22Rv1 (cell line): ENCODE data around the gene GPR62.

Experiments
- H3K27ac ChIP-seq: fragments of 450-650 bp; 2 replicates; pipeline ENCODE4 v1.5.1; 2017
- ZFX ChIP-seq: fragments of 450-650 bp; IDR thresholded peaks from 2 replicates; pipeline ENCODE4 v1.6.1; 2017; ENCODE audit warnings: antibody characterized with exemption, borderline replicate concordance
- TF ChIP-seq, protein P1 (sequence below): fragments of 450-650 bp; IDR thresholded peaks from 2 replicates; pipeline ENCODE4 v1.5.1; 2017; ENCODE audit warnings: mild to moderate bottlenecking

GPR62 gene

GRCh38 chr3:51977446-51978142 lies 22.4 kb downstream of the GPR62 start:
- peak overlapping the region; percentile 97; the same call in 1 of the 2 replicates for H3K27ac ChIP-seq
- TF ChIP-seq, protein P1, sequence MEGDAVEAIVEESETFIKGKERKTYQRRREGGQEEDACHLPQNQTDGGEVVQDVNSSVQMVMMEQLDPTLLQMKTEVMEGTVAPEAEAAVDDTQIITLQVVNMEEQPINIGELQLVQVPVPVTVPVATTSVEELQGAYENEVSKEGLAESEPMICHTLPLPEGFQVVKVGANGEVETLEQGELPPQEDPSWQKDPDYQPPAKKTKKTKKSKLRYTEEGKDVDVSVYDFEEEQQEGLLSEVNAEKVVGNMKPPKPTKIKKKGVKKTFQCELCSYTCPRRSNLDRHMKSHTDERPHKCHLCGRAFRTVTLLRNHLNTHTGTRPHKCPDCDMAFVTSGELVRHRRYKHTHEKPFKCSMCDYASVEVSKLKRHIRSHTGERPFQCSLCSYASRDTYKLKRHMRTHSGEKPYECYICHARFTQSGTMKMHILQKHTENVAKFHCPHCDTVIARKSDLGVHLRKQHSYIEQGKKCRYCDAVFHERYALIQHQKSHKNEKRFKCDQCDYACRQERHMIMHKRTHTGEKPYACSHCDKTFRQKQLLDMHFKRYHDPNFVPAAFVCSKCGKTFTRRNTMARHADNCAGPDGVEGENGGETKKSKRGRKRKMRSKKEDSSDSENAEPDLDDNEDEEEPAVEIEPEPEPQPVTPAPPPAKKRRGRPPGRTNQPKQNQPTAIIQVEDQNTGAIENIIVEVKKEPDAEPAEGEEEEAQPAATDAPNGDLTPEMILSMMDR, result no peak
- no peak for TF ChIP-seq ZFX

DNA sequence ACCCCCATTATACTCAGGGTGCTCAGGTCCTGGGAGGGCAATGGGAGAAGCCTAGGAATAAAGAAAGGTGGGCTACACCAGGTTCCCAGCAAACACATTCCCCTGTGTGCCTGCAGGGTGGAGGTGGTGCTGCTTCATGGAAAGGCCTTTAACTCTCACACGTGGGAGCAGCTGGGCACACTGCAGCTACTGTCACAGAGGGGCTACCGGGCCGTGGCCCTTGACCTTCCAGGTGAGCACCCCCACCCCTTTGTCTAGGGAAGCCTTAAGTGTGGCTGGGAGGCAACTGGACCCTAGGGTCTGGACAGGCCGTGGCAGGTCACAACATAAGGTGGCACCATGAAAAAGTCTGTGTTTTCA lies 22.9 kb downstream of the GPR62 start:
- H3K27ac ChIP-seq, result no peak overlapping the region
- no peak for TF ChIP-seq ZFX
- TF ChIP-seq, protein P1, result no peak

GRCh38 chr3:51980253-51980652 lies 25.1 kb downstream of the GPR62 start:
- no peak overlapping the region for H3K27ac ChIP-seq
- no peak for TF ChIP-seq ZFX
- TF ChIP-seq, protein P1, result no peak

DNA sequence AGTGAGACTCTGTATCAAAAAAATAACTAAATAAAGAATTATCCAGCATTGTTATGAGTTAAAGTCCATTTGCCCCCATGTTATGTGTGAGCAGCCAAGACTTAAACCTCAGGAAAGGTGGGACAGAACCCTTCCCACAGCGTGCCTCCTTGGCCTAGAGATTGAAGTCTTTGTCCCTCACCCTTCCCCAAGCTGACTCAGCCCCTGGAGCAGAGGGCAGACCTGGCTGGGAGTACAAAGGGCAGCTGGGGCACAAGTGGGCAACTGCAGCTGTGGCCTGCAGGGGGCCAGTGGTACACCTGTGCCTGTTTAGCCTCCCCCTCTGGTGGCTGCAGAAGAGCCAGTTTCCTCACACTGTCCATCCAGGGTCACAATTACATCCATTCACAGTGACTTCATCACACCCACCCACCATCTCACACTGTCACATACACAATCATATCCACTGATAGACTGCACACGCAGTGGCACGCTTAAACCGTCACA lies 27.2 kb downstream of the GPR62 start:
- TF ChIP-seq, protein P1, result peak; percentile 83
- TF ChIP-seq ZFX, result no peak
- H3K27ac ChIP-seq, result peak overlapping the region; percentile 99

GRCh38 chr3:51982838-51983577 lies 27.8 kb downstream of the GPR62 start, which contains the start of gene ACY1:
TSS of gene ACY1 (plus strand) at chr3:51983535. CDS start at chr3:51984065, 530 bp downstream.
- peak within 1 kb of the TSS; percentile 99 for H3K27ac ChIP-seq
- TF ChIP-seq ZFX, result no peak
- TF ChIP-seq, protein P1, result peak; percentile 52; the same call in 1 of the 2 replicates

- peak overlapping the region; percentile 99 for H3K27ac ChIP-seq
- TF ChIP-seq, protein P1, result no peak
- TF ChIP-seq ZFX, result no peak
Observed at GRCh38 chr3:51983578-51984268, 28.5 kb downstream of the GPR62 start.
